AG09319 (cell line): ENCODE data around the gene DCDC1.

ENCODE experiments used
- DNase-seq: peaks from one replicate; pipeline ENCODE4 v3.0.0-alpha.2; 2010; ENCODE audit warnings: low read depth; ENCODE audit errors: extremely low read depth
- TF ChIP-seq, protein P1 (sequence below): IDR thresholded peaks from 2 replicates; pipeline ENCODE4 v1.5.1; 2011; ENCODE audit warnings: low read depth, mild to moderate bottlenecking, inconsistent platforms, low read length, moderate library complexity

The DCDC1 gene

GRCh38 chr11:31022080-31022479 lies 347.5 kb downstream of the DCDC1 start:
- DNase-seq: no peak

GRCh38 chr11:31019786-31020185 lies 349.8 kb downstream of the DCDC1 start:
- DNase-seq: no peak
- TF ChIP-seq, protein P1, sequence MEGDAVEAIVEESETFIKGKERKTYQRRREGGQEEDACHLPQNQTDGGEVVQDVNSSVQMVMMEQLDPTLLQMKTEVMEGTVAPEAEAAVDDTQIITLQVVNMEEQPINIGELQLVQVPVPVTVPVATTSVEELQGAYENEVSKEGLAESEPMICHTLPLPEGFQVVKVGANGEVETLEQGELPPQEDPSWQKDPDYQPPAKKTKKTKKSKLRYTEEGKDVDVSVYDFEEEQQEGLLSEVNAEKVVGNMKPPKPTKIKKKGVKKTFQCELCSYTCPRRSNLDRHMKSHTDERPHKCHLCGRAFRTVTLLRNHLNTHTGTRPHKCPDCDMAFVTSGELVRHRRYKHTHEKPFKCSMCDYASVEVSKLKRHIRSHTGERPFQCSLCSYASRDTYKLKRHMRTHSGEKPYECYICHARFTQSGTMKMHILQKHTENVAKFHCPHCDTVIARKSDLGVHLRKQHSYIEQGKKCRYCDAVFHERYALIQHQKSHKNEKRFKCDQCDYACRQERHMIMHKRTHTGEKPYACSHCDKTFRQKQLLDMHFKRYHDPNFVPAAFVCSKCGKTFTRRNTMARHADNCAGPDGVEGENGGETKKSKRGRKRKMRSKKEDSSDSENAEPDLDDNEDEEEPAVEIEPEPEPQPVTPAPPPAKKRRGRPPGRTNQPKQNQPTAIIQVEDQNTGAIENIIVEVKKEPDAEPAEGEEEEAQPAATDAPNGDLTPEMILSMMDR: no peak

More at GRCh38 chr11:31022080-31022479, 347.5 kb downstream of the DCDC1 start:
- TF ChIP-seq, protein P1: no peak

DNA sequence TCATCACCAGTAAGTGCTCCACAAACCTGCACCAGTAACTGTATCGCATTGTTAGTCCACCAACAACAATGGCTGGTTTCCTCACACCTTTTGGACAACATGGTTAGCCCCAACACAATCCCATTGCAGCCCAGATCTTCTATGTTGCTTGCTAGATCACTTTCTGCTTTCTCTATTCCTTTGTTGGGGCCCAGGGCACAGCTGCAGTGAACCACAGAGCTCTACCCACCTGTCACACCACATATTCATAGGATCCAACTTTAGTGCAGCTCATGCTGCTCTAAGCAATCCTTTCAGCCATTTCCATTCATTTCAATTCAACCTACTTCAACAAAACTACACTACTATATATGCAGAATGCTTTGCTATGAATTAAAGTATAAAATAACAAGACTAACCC lies 364.3 kb downstream of the DCDC1 start:
- TF ChIP-seq, protein P1: no peak

DNA sequence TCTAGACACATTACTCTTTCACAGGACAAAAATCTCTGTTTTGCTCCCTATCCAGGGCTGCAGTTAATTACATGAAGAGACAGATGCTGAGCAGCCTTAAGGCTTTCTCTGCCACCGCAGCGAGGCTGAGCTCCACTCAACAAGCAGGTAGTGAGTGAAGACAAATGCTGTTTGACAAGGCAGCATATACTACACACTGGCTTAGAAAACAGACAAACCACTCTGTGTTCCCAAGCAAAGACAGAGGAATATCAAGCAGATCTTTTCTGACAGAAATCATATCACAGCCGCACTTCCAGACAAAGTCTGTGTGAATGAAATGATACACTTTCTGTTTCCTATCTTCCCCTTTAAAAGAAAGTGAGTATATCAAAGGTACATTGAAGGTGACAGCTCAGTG lies 368.1 kb downstream of the DCDC1 start:
- no peak for DNase-seq

More for the DNA sequence above, 364.3 kb downstream of the DCDC1 start:
- DNase-seq: no peak

DNA sequence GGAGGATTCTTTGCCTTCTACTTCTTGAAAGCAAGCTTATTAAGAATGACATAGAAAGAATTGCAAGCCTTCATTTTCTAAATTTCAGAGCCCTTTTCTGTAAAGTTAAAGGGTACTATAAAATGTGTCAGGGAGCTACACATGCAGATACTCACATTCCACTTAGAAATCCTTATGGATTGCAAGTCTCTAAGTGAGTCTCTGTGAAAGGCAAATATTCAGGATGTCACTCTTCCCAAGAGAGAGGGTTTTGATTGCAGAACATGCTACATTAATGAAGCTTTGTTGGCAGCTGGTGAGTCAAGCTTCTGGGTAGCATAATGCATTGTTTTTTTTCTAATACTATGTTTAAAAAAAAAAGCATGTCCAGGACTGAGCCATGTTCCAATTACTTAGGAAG lies 369.2 kb downstream of the DCDC1 start:
- TF ChIP-seq, protein P1: no peak
- DNase-seq: no peak

More for the DNA sequence above, 368.1 kb downstream of the DCDC1 start:
- TF ChIP-seq, protein P1: no peak

GRCh38 chr11:30992513-30992849 lies 377.1 kb downstream of the DCDC1 start:
- TF ChIP-seq, protein P1: no peak
- DNase-seq: no peak

GRCh38 chr11:30991802-30992512 lies 377.6 kb downstream of the DCDC1 start:
- no peak for DNase-seq
- TF ChIP-seq, protein P1: no peak
